AG04449 (cell line): ENCODE measurements around the gene ACER3.
"Not testable (repeated sequence)": the region's sequence is repeated elsewhere in the genome, so short reads cannot be mapped to it uniquely, and the experiment has no call there.

Experiments used
- CTCF ChIA-PET: fragments of 350-600 bp; formaldehyde crosslinking; extraction: SDS; loops from one replicate; lab custom pipeline; 2021; ENCODE audit warnings: antibody characterized with exemption; lab: Yijun Ruan, JAX
- POLR2A ChIA-PET: fragments of 400-600, 350-600 bp; formaldehyde crosslinking; extraction: SDS; loops from one replicate; lab custom pipeline; 2020; ENCODE audit warnings: antibody characterized with exemption, inconsistent platforms; lab: Yijun Ruan, JAX
- DNase-seq: peaks from one replicate; pipeline ENCODE4 v3.0.0-alpha.2; 2010; ENCODE audit warnings: low read depth, low spot score
- H3K4me3 ChIP-seq: 2 replicates; pipeline ENCODE4 v1.5.1; 2011; ENCODE audit warnings: low read depth, mild to moderate bottlenecking, control low read depth, low read length
- TF ChIP-seq, protein P1 (sequence below): IDR thresholded peaks from one replicate; pipeline ENCODE4 v1.5.1; 2011; ENCODE audit warnings: mild to moderate bottlenecking, moderate library complexity, low read length, control low read depth, inconsistent platforms; ENCODE audit not compliant: insufficient read depth; ENCODE audit errors: missing control alignments

The ACER3 gene

DNA sequence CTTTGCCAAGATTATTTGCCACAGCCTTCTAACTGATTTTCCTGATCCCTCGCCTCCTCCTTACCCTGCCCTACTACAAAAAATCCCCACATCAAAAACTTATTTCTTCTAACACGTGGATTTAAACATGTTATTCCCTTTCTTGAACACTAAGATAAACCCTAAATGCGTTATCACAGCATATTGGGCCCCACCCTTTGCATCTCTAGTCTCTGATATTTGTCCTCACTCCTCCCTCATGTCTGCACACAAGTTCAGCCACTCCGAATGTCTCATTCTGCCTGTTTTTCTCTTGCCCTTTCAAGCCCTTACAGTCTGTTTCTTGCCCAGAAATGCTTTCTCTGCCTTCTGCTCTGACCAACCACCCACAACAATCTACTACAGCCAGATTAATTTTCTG is 10.6 kb upstream of the ACER3 start:
- no peak for DNase-seq
- TF ChIP-seq, protein P1, sequence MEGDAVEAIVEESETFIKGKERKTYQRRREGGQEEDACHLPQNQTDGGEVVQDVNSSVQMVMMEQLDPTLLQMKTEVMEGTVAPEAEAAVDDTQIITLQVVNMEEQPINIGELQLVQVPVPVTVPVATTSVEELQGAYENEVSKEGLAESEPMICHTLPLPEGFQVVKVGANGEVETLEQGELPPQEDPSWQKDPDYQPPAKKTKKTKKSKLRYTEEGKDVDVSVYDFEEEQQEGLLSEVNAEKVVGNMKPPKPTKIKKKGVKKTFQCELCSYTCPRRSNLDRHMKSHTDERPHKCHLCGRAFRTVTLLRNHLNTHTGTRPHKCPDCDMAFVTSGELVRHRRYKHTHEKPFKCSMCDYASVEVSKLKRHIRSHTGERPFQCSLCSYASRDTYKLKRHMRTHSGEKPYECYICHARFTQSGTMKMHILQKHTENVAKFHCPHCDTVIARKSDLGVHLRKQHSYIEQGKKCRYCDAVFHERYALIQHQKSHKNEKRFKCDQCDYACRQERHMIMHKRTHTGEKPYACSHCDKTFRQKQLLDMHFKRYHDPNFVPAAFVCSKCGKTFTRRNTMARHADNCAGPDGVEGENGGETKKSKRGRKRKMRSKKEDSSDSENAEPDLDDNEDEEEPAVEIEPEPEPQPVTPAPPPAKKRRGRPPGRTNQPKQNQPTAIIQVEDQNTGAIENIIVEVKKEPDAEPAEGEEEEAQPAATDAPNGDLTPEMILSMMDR, result no peak
- POLR2A ChIA-PET, result no interaction called here
- CTCF ChIA-PET, result interaction anchor here (1.1 to 4.8 kb wide), 2 partner anchors 69 to 116 kb away, joined by 4 to 21 read pairs; no protein-coding TSS in a partner anchor
- no peak overlapping the region for H3K4me3 ChIP-seq

DNA sequence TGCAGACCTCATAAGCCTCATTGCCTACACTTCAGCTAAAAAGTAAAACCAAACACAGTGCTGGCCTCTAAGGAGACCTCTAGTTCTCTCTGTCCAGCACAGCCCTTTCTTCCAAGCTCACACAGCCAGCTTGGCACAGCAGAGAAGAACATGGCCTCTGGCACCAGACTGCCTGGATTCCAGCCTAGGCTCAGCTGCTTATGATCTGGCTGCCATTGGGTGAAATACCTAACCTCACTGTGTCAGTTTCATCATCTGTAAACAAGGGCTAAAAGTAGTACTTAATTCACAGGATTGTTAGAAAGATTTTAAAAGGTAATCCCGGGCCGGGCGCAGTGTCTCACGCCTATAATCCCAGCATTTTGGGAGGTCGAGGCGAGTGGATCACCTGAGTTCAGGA is 9.9 kb upstream of the ACER3 start:
- ChIA-PET CTCF (interaction anchor here (4.8 kb wide), 1 partner anchor 68 kb away, joined by 21 read pairs; no protein-coding TSS in a partner anchor), POLR2A (no interaction called here)
- H3K4me3 ChIP-seq, result no peak overlapping the region
- no peak for DNase-seq
- TF ChIP-seq, protein P1, result no peak

DNA sequence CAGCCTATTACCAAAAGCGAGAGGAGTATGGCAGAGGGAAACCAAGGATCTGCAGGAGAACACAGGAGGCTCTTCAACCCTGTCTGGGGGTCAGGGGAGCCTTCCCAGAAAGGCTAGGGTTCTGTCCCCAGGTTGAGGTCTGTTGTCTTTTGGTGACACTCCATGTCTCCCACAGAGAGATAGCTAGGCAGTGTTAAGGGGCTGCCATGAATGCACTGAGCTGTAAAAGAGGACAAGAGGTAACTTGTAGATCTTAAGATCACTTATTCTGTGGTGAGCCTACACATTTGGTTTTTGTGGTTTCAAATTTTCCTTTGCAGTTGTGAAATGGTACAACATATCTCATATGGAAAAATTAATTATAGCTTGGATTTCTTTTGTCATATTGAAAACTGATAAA is 6.0 kb upstream of the ACER3 start:
- DNase-seq, result no peak
- ChIA-PET CTCF (interaction anchor here (0.8 to 1.5 kb wide), 4 partner anchors 12 to 121 kb away, joined by 3 to 8 read pairs (median 3); no protein-coding TSS in a partner anchor), POLR2A (no interaction called here)
- TF ChIP-seq, protein P1, result no peak
- H3K4me3 ChIP-seq, result no peak overlapping the region

DNA sequence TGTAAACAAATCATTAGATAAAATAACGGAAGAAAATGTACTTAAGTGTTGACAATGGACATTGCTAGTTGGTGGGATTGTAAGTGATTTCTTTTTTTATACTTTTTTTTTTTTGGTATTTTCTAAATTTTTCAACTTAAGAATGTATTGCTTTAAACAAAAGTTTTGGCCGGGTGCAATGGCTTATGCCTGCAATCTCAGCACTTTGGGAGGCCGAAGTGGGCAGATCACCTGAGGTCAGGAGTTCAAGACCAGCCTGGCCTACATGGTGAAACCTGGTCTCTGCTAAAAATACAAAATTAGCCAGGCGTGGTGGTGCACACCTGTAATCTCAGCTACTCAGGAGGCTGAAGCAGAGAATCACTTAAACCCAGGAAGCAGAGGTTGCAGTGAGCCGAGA is 5.0 kb upstream of the ACER3 start:
- DNase-seq, H3K4me3 ChIP-seq: not testable (repeated sequence)
- POLR2A ChIA-PET, result interaction anchor here (0.7 kb wide), 1 partner anchor 19 kb away, joined by 4 read pairs; no protein-coding TSS in a partner anchor
- CTCF ChIA-PET, result interaction anchor here (1.1 to 1.5 kb wide), 3 partner anchors 12 to 63 kb away, joined by 3 to 8 read pairs (median 3); no protein-coding TSS in a partner anchor

DNA sequence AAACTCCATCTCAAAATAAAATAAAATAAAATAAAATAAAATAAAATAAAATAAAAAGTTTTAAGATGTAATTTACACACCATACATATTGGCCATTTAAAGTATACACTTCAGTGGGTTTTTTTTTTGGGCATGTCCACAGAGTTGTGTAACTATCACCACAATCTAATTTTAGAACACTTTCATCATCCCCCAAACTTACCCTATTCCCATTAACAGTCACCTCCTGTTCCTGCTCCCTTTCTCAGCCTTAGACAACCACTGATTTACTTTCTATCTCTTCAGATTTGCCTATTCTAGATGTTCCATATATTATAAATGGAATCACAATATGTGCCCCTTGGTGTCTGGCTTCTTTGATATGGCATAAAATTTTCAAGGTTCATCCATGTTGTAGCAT is 4.6 kb upstream of the ACER3 start:
- DNase-seq, result no peak
- ChIA-PET CTCF (interaction anchor here (1.1 to 1.5 kb wide), 3 partner anchors 11 to 63 kb away, joined by 3 to 8 read pairs (median 3); no protein-coding TSS in a partner anchor), POLR2A (no interaction called here)
- H3K4me3 ChIP-seq, result no peak overlapping the region
- TF ChIP-seq, protein P1, result no peak

DNA sequence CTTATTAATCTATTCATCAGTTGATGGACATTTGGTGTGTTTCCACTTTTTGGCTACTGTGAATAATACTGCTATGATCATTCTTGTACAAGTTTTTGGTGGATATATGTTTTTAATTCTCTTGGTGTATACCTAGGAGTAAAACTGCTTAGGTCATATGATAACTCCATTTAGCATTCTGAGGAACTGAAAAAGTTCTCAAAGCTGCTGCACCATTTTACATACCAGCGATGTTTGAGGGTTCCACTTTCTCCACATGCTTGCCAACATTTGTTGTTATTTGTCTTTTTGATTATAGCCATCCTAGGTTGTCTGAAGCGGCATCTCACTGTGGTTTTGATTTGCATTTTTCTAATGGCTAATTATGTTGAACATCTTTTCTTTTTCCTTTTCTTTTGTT is 4.1 kb upstream of the ACER3 start:
- ChIA-PET POLR2A (no interaction called here), CTCF (no interaction called here)
- H3K4me3 ChIP-seq, result no peak overlapping the region
- TF ChIP-seq, protein P1, result no peak
- DNase-seq, result no peak
